Small intestine (tissue), 7 donors: ENCODE results near the gene SCARF2. TPM values are rescaled to one million over a fixed set of nuclear protein-coding genes. Genes with fewer than 3 reads are reported as not detected.

Source experiments
- DNase-seq, 2 donors: peaks; one replicate each; pipeline versions ENCODE4 v3.0.0 to v3.0.0-alpha.2; 2013
- FAIRE-seq: peaks from 2 replicates; lab custom pipeline; 2012; peaks lifted over from hg19 to GRCh38; lab: Jason Lieb, UNC
- H3K27ac ChIP-seq, 3 donors: one replicate each; pipeline ENCODE4 v1.5.1; 2013; ENCODE audit warnings: low read length in 2 of 3, mild to moderate bottlenecking in 2 of 3, control low read depth in 1 of 3, inconsistent platforms in 1 of 3, low read depth in 1 of 3, moderate library complexity in 1 of 3
- H3K27me3 ChIP-seq, 3 donors: one replicate each; pipeline ENCODE4 v1.6.1; 2013; ENCODE audit warnings: low read length in 3 of 3, inconsistent platforms in 1 of 3; ENCODE audit not compliant: control insufficient read depth in 3 of 3, insufficient read depth in 3 of 3
- H3K36me3 ChIP-seq, 3 donors: one replicate each; pipeline ENCODE4 v1.6.1; 2013; ENCODE audit warnings: low read length in 3 of 3, inconsistent platforms in 1 of 3, low read depth in 1 of 3, mild to moderate bottlenecking in 1 of 3, moderate library complexity in 1 of 3; ENCODE audit not compliant: control insufficient read depth in 3 of 3, insufficient read depth in 2 of 3
- H3K4me1 ChIP-seq, 3 donors: one replicate each; pipeline ENCODE4 v1.6.1; 2013; ENCODE audit warnings: low read length in 2 of 3, inconsistent platforms in 1 of 3, low read depth in 1 of 3, mild to moderate bottlenecking in 1 of 3, moderate library complexity in 1 of 3; ENCODE audit not compliant: control insufficient read depth in 3 of 3, insufficient read depth in 2 of 3
- H3K4me3 ChIP-seq, 3 donors: one replicate each; pipeline ENCODE4 v1.5.1; 2013; ENCODE audit warnings: low read length in 3 of 3, control low read depth in 1 of 3, inconsistent platforms in 1 of 3, low read depth in 1 of 3, mild to moderate bottlenecking in 1 of 3, moderate library complexity in 1 of 3
- H3K9me3 ChIP-seq, 2 donors: one replicate each; pipeline ENCODE4 v1.6.1; 2013; ENCODE audit warnings: low read depth in 1 of 2, low read length in 1 of 2; ENCODE audit not compliant: control insufficient read depth in 2 of 2, insufficient read depth in 1 of 2
- WGBS, 3 donors: extraction: QIAGEN DNeasy Blood & Tissue Kit; methylation state at CpG; one replicate each; pipeline ENCODE4 v1.1.7; 2013; 5-methylcytosine and 5-hydroxymethylcytosine counted together
- polyA plus RNA-seq, 4 donors: library from polyadenylated mRNA; stranded (reverse) in 3 of 4; unstranded in 1 of 4; fragments of 200-250 nt in 3 of 4; fragments of 120-200 nt in 1 of 4; gene quantifications; one replicate each; pipeline versions ENCODE4 v1.2.1 to v1.2.3, GENCODE V29; 2013
- donor health status: healthy with polysubstance abuse.
- donor health status: control.
- donor health status: control.
- donor health status: Bipolar disorder and iron deficiency.
- donor health status: healthy.

Gene SCARF2
- polyA plus RNA-seq, 4 donors: 0.22 to 3.1 (median 1.5) TPM

- FAIRE-seq (no peak), DNase-seq (peak; percentile 84)
- H3K4me1 ChIP-seq: peaks cover 1 to 17% (median 7%) of the 10 kb centered on the region in 3 donors
- WGBS, 3 donors: 9 to 32% (median 15%) methylated on average over 55 to 75 of the region's 75 CpGs
- H3K4me3 ChIP-seq: peak overlapping the region; percentile 8 to 56 (median 35)
- peaks cover 0 to 39% (median 0%) of the 10 kb centered on the region in 3 donors for H3K36me3 ChIP-seq
- H3K27me3 ChIP-seq: peaks cover 24 to 85% (median 30%) of the 10 kb centered on the region in 3 donors
- no peak overlapping the region for H3K27ac ChIP-seq
- H3K9me3 ChIP-seq: peaks cover 0 to 3% of the 10 kb centered on the region in 2 donors
Observed at GRCh38 chr22:20429254-20430100, 8.1 kb downstream of the SCARF2 start.

GRCh38 chr22:20428496-20429253 lies 8.9 kb downstream of the SCARF2 start:
- H3K36me3 ChIP-seq: peaks cover 0 to 39% (median 0%) of the 10 kb centered on the region in 3 donors
- peaks cover 0 to 3% of the 10 kb centered on the region in 2 donors for H3K9me3 ChIP-seq
- FAIRE-seq (no peak), DNase-seq (no peak)
- H3K27me3 ChIP-seq: peaks cover 24 to 85% (median 29%) of the 10 kb centered on the region in 3 donors
- WGBS, 3 donors: 28 to 59% (median 44%) methylated on average over 23 of the region's 23 CpGs
- peak overlapping the region in 1 of 3 donors; percentile 56 for H3K4me3 ChIP-seq
- H3K27ac ChIP-seq: no peak overlapping the region
- H3K4me1 ChIP-seq: peaks cover 1 to 19% (median 7%) of the 10 kb centered on the region in 3 donors

- Histone ChIP-seq H3K4me1 (peaks cover 1 to 21% (median 7%) of the 10 kb centered on the region in 3 donors), H3K36me3 (peaks cover 0 to 38% (median 0%) of the 10 kb centered on the region in 3 donors), H3K27me3 (peaks cover 23 to 86% (median 24%) of the 10 kb centered on the region in 3 donors), H3K27ac (no peak overlapping the region), H3K4me3 (no peak overlapping the region), H3K9me3 (peaks cover 0 to 3% of the 10 kb centered on the region in 2 donors)
- no peak for DNase-seq
- 90 to 95% (median 92%) methylated on average over 4 of the region's 4 CpGs for WGBS, 3 donors
- FAIRE-seq: no peak
Observed at GRCh38 chr22:20427945-20428417, 9.6 kb downstream of the SCARF2 start.

GRCh38 chr22:20427104-20427944 lies 10.3 kb downstream of the SCARF2 start:
- H3K4me1 ChIP-seq: peaks cover 1 to 22% (median 7%) of the 10 kb centered on the region in 3 donors
- 87 to 93% (median 92%) methylated on average over 8 of the region's 8 CpGs for WGBS, 3 donors
- no peak overlapping the region for H3K27ac ChIP-seq
- peaks cover 22 to 85% (median 24%) of the 10 kb centered on the region in 3 donors for H3K27me3 ChIP-seq
- H3K36me3 ChIP-seq: peaks cover 0 to 36% (median 0%) of the 10 kb centered on the region in 3 donors
- H3K9me3 ChIP-seq: peaks cover 0 to 2% of the 10 kb centered on the region in 2 donors
- FAIRE-seq (no peak), DNase-seq (no peak)
- H3K4me3 ChIP-seq: no peak overlapping the region

GRCh38 chr22:20426259-20426615 lies 11.4 kb downstream of the SCARF2 start:
- H3K27me3 ChIP-seq: peaks cover 16 to 77% (median 18%) of the 10 kb centered on the region in 3 donors
- no peaks in the 10 kb centered on the region for H3K9me3 ChIP-seq
- peaks cover under 1 to 22% (median 4%) of the 10 kb centered on the region in 3 donors for H3K4me1 ChIP-seq
- peaks cover 0 to 33% (median 0%) of the 10 kb centered on the region in 3 donors for H3K36me3 ChIP-seq
- DNase-seq (no peak), FAIRE-seq (no peak)
- no peak overlapping the region for H3K4me3 ChIP-seq
- WGBS, 3 donors: 55 to 82% (median 58%) methylated on average over 10 to 12 of the region's 12 CpGs
- no peak overlapping the region for H3K27ac ChIP-seq

GRCh38 chr22:20425566-20426258 lies 11.9 kb downstream of the SCARF2 start:
- H3K4me3 ChIP-seq: peak overlapping the region in 1 of 3 donors; percentile 22
- 13 to 40% (median 21%) methylated on average over 33 to 96 of the region's 96 CpGs for WGBS, 3 donors
- peaks cover 12 to 73% (median 14%) of the 10 kb centered on the region in 3 donors for H3K27me3 ChIP-seq
- peaks cover 0 to 33% (median 0%) of the 10 kb centered on the region in 3 donors for H3K36me3 ChIP-seq
- H3K4me1 ChIP-seq: peaks cover 0 to 20% (median 3%) of the 10 kb centered on the region in 3 donors
- no peaks in the 10 kb centered on the region for H3K9me3 ChIP-seq
- FAIRE-seq (no peak), DNase-seq (peak in 1 of 2 donors; percentile 30)
- no peak overlapping the region for H3K27ac ChIP-seq

GRCh38 chr22:20424932-20425565 lies 12.6 kb downstream of the SCARF2 start:
- H3K27ac ChIP-seq: no peak overlapping the region
- 36 to 63% (median 45%) methylated on average over 41 to 59 of the region's 59 CpGs for WGBS, 3 donors
- DNase-seq (peak in 1 of 2 donors; percentile 33), FAIRE-seq (no peak)
- peak overlapping the region in 1 of 3 donors; percentile 22 for H3K4me3 ChIP-seq
- peaks cover 0 to 28% (median 0%) of the 10 kb centered on the region in 3 donors for H3K36me3 ChIP-seq
- H3K4me1 ChIP-seq: peaks cover 0 to 13% (median 3%) of the 10 kb centered on the region in 3 donors
- H3K9me3 ChIP-seq: no peaks in the 10 kb centered on the region
- H3K27me3 ChIP-seq: peaks cover 11 to 69% (median 12%) of the 10 kb centered on the region in 3 donors
